ENCODE results near the gene SLIT3. TPM values are rescaled to one million over a fixed set of nuclear protein-coding genes. Genes with fewer than 3 reads are reported as not detected.

The SLIT3 gene
- polyA plus RNA-seq, 1 of the 3 experiments (the other 2 are of a cell fraction) = 119 TPM

GRCh38 chr5:168885324-168886120, 415.4 kb downstream of the SLIT3 start (continued):
- TF ChIP-seq, protein P1, sequence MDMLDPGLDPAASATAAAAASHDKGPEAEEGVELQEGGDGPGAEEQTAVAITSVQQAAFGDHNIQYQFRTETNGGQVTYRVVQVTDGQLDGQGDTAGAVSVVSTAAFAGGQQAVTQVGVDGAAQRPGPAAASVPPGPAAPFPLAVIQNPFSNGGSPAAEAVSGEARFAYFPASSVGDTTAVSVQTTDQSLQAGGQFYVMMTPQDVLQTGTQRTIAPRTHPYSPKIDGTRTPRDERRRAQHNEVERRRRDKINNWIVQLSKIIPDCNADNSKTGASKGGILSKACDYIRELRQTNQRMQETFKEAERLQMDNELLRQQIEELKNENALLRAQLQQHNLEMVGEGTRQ (IDR thresholded peaks at IDR 0.05; ENCODE audit: borderline replicate concordance, low read depth, low read length) = no peak
- TF ChIP-seq EZH2phosphoT487 (IDR thresholded peaks at IDR 0.05; ENCODE audit: borderline replicate concordance, low read depth) (no peak), NFIC (IDR thresholded peaks at IDR 0.05; ENCODE audit: borderline replicate concordance) (no peak; the same call in 1 of the 2 replicates), RCOR1 (IDR thresholded peaks at IDR 0.05; ENCODE audit: low read length) (peak; percentile 96), SMC3 (IDR thresholded peaks at IDR 0.05; ENCODE audit: low read depth, low read length) (peak; percentile 21; the same call in 1 of the 2 replicates), MAX (IDR thresholded peaks at IDR 0.05; ENCODE audit: low read depth) (no peak), GABPA (IDR thresholded peaks at IDR 0.05; ENCODE audit: low read depth) (no peak), POLR2AphosphoS5 (IDR thresholded peaks at IDR 0.05; ENCODE audit: low read depth, low read length) (peak; percentile 44), ELF1 (IDR thresholded peaks at IDR 0.05) (no peak), GATA2 (CRISPR knock-in tag; IDR thresholded peaks at IDR 0.05) (peak; percentile 90), RXRA (IDR thresholded peaks at IDR 0.05; ENCODE audit: borderline replicate concordance, low read depth) (no peak), JUND (IDR thresholded peaks at IDR 0.05) (no peak)

- no peaks in the 10 kb centered on the region for H3K79me2 ChIP-seq (ENCODE audit: insufficient read depth)
- H3K4me1 ChIP-seq (ENCODE audit: control insufficient read depth in 1 of 2, insufficient read depth in 2 of 2, low read depth in 1 of 2, low read length in 1 of 2) = peaks cover 18 to 79% of the 10 kb centered on the region in 2 experiments
- ChIA-PET POLR2A (interaction anchor here (0.6 to 10.9 kb wide), 9 partner anchors 14 to 134 kb away, joined by 3 to 190 read pairs (median 25); no protein-coding TSS in a partner anchor), CTCF (interaction anchor here (0.5 to 5.5 kb wide), 7 partner anchors 15 to 593 kb away, joined by 3 to 45 read pairs (median 3); partner anchors contain the start of gene WWC1)
- H3K4me3 ChIP-seq (ENCODE audit: low read depth in 2 of 2, low read length in 1 of 2) = no peak overlapping the region
- H3K9me2 ChIP-seq = no peaks in the 10 kb centered on the region
- DNase-seq = no peak
- no peak overlapping the region for H3K4me2 ChIP-seq
- no peak overlapping the region for H3K9ac ChIP-seq
- H4K20me1 ChIP-seq (ENCODE audit: insufficient read depth) = no peaks in the 10 kb centered on the region
- H3F3A ChIP-seq (replicated peaks; ENCODE audit: insufficient read depth) = peaks cover 2% of the 10 kb centered on the region
- 62% methylated on average over 8 of the region's 8 CpGs for WGBS (ENCODE audit: low lambda C conversion rate)
- H3K27ac ChIP-seq (ENCODE audit: low read depth in 2 of 2, low read length in 1 of 2) = peak overlapping the region; percentile 37 to 100; a peak in 3 of 4 replicates
- no peak overlapping the region for H2AFZ ChIP-seq (ENCODE audit: low read depth)
- H3K27me3 ChIP-seq (ENCODE audit: insufficient read depth) = no peaks in the 10 kb centered on the region
- TF ChIP-seq TAF1 (IDR thresholded peaks at IDR 0.05; ENCODE audit: borderline replicate concordance, low read depth, low read length) (no peak), GATA2 (CRISPR knock-in tag; IDR thresholded peaks at IDR 0.05) (0 out of 2 replicates have a peak, but pooled peaks have one; percentile 3), FOSL2 (IDR thresholded peaks at IDR 0.05; ENCODE audit: borderline replicate concordance, low read depth) (no peak), YY1 (IDR thresholded peaks at IDR 0.05; ENCODE audit: low read depth) (no peak), NRF1 (IDR thresholded peaks at IDR 0.05; ENCODE audit: low read depth, low read length) (no peak), FOXJ3 (CRISPR knock-in tag; IDR thresholded peaks at IDR 0.05) (no peak), MXI1 (IDR thresholded peaks at IDR 0.05; ENCODE audit: low read depth, low read length) (peak; percentile 55; the same call in 1 of the 2 replicates)
- H3K9me3 ChIP-seq = no peaks in the 10 kb centered on the region
- peaks cover 0 to 34% of the 10 kb centered on the region in 2 experiments for H3K36me3 ChIP-seq (replicated peaks in 1 of 2; ENCODE audit: control insufficient read depth in 1 of 2, insufficient read depth in 2 of 2, low read length in 1 of 2)
Observed at GRCh38 chr5:168883991-168884390, 416.9 kb downstream of the SLIT3 start.

Measured in SK-N-SH (cell line).